ENCODE data around the gene DNAAF1.

Gene DNAAF1

GRCh38 chr16:84155771-84156170 is 10.7 kb downstream of the DNAAF1 start:
- Histone ChIP-seq H2BK120ac (ENCODE audit: insufficient read depth, low read length, poor library complexity) (no peak overlapping the region), H3K18ac (ENCODE audit: low read length) (no peak overlapping the region), H3K14ac (ENCODE audit: low read length) (no peak overlapping the region), H3K79me1 (ENCODE audit: low read length) (no peaks in the 10 kb centered on the region), H3K4me1 (ENCODE audit: control insufficient read depth in 1 of 2, insufficient read depth in 2 of 2, low read length in 2 of 2) (no peaks in the 10 kb centered on the region), H3K36me3 (ENCODE audit: control insufficient read depth in 1 of 2, insufficient read depth in 2 of 2, low read length in 2 of 2) (no peaks in the 10 kb centered on the region), H3K4ac (ENCODE audit: low read depth, low read length) (no peak overlapping the region), H4K91ac (ENCODE audit: low read depth, low read length) (no peak overlapping the region), H2AFZ (ENCODE audit: insufficient read depth, low read length, poor library complexity) (no peak overlapping the region), H3K27me3 (ENCODE audit: insufficient read depth, low read length) (no peaks in the 10 kb centered on the region), H3K9me3 (ENCODE audit: insufficient read depth, low read depth, low read length) (no peaks in the 10 kb centered on the region), H4K8ac (ENCODE audit: low read depth, low read length) (no peak overlapping the region), H2BK12ac (ENCODE audit: low read length) (no peak overlapping the region), H2AK5ac (ENCODE audit: low read length) (no peak overlapping the region), H3K23ac (ENCODE audit: low read length) (no peak overlapping the region), H3K4me3 (ENCODE audit: low read depth, low read length) (no peak overlapping the region), H3K27ac (ENCODE audit: low read depth, low read length) (no peak overlapping the region), H3K9ac (ENCODE audit: low read length) (no peak overlapping the region), H3K79me2 (ENCODE audit: control insufficient read depth, insufficient read depth, low read length, poor library complexity) (no peaks in the 10 kb centered on the region), H3K4me2 (ENCODE audit: low read length) (no peak overlapping the region), H2BK5ac (ENCODE audit: low read depth, low read length, poor library complexity) (no peak overlapping the region), H4K12ac (ENCODE audit: low read depth, low read length) (no peak overlapping the region)
- no CpG with 5 or more reads among the region's 6 CpGs for WGBS (ENCODE audit: extremely low coverage, insufficient coverage, insufficient read length)
- no peak for DNase-seq

- H3K27me3 ChIP-seq (ENCODE audit: insufficient read depth, low read length) = no peaks in the 10 kb centered on the region
- H3K4me1 ChIP-seq (ENCODE audit: control insufficient read depth in 1 of 2, insufficient read depth in 2 of 2, low read length in 2 of 2) = no peaks in the 10 kb centered on the region
- H3K4ac ChIP-seq (ENCODE audit: low read depth, low read length) = no peak overlapping the region
- H3K27ac ChIP-seq (ENCODE audit: low read depth, low read length) = no peak overlapping the region
- no peak overlapping the region for H4K8ac ChIP-seq (ENCODE audit: low read depth, low read length)
- H3K4me3 ChIP-seq (ENCODE audit: low read depth, low read length) = no peak overlapping the region
- WGBS (ENCODE audit: extremely low coverage, insufficient coverage, insufficient read length) = no CpG with 5 or more reads among the region's 5 CpGs
- no peak overlapping the region for H2BK120ac ChIP-seq (ENCODE audit: insufficient read depth, low read length, poor library complexity)
- no peak for DNase-seq
- no peak overlapping the region for H2BK12ac ChIP-seq (ENCODE audit: low read length)
- no peak overlapping the region for H2AFZ ChIP-seq (ENCODE audit: insufficient read depth, low read length, poor library complexity)
- H3K4me2 ChIP-seq (ENCODE audit: low read length) = no peak overlapping the region
- no peak overlapping the region for H2AK5ac ChIP-seq (ENCODE audit: low read length)
- no peak overlapping the region for H4K91ac ChIP-seq (ENCODE audit: low read depth, low read length)
- H3K18ac ChIP-seq (ENCODE audit: low read length) = no peak overlapping the region
- H3K79me2 ChIP-seq (ENCODE audit: control insufficient read depth, insufficient read depth, low read length, poor library complexity) = no peaks in the 10 kb centered on the region
- H3K36me3 ChIP-seq (ENCODE audit: control insufficient read depth in 1 of 2, insufficient read depth in 2 of 2, low read length in 2 of 2) = no peaks in the 10 kb centered on the region
- H4K12ac ChIP-seq (ENCODE audit: low read depth, low read length) = no peak overlapping the region
- no peaks in the 10 kb centered on the region for H3K79me1 ChIP-seq (ENCODE audit: low read length)
- H3K9me3 ChIP-seq (ENCODE audit: insufficient read depth, low read depth, low read length) = no peaks in the 10 kb centered on the region
- H2BK5ac ChIP-seq (ENCODE audit: low read depth, low read length, poor library complexity) = no peak overlapping the region
- no peak overlapping the region for H3K23ac ChIP-seq (ENCODE audit: low read length)
- H3K9ac ChIP-seq (ENCODE audit: low read length) = no peak overlapping the region
- no peak overlapping the region for H3K14ac ChIP-seq (ENCODE audit: low read length)
Measured at GRCh38 chr16:84156342-84156784, 11.3 kb downstream of the DNAAF1 start.

GRCh38 chr16:84159007-84159406 is 13.9 kb downstream of the DNAAF1 start:
- DNase-seq = no peak
- H3K18ac ChIP-seq (ENCODE audit: low read length) = no peak overlapping the region
- H2BK120ac ChIP-seq (ENCODE audit: insufficient read depth, low read length, poor library complexity) = no peak overlapping the region
- H2AFZ ChIP-seq (ENCODE audit: insufficient read depth, low read length, poor library complexity) = no peak overlapping the region
- no peaks in the 10 kb centered on the region for H3K4me1 ChIP-seq (ENCODE audit: control insufficient read depth in 1 of 2, insufficient read depth in 2 of 2, low read length in 2 of 2)
- no peak overlapping the region for H3K27ac ChIP-seq (ENCODE audit: low read depth, low read length)
- no peaks in the 10 kb centered on the region for H3K36me3 ChIP-seq (ENCODE audit: control insufficient read depth in 1 of 2, insufficient read depth in 2 of 2, low read length in 2 of 2)
- no peak overlapping the region for H2BK5ac ChIP-seq (ENCODE audit: low read depth, low read length, poor library complexity)
- no CpG with 5 or more reads among the region's 9 CpGs for WGBS (ENCODE audit: extremely low coverage, insufficient coverage, insufficient read length)
- no peak overlapping the region for H3K4ac ChIP-seq (ENCODE audit: low read depth, low read length)
- H4K12ac ChIP-seq (ENCODE audit: low read depth, low read length) = no peak overlapping the region
- no peak overlapping the region for H3K4me2 ChIP-seq (ENCODE audit: low read length)
- no peak overlapping the region for H3K14ac ChIP-seq (ENCODE audit: low read length)
- H3K23ac ChIP-seq (ENCODE audit: low read length) = no peak overlapping the region
- H4K91ac ChIP-seq (ENCODE audit: low read depth, low read length) = no peak overlapping the region
- H4K8ac ChIP-seq (ENCODE audit: low read depth, low read length) = no peak overlapping the region
- no peak overlapping the region for H2AK5ac ChIP-seq (ENCODE audit: low read length)
- no peaks in the 10 kb centered on the region for H3K9me3 ChIP-seq (ENCODE audit: insufficient read depth, low read depth, low read length)
- H3K79me1 ChIP-seq (ENCODE audit: low read length) = no peaks in the 10 kb centered on the region
- no peak overlapping the region for H2BK12ac ChIP-seq (ENCODE audit: low read length)
- no peak overlapping the region for H3K9ac ChIP-seq (ENCODE audit: low read length)
- no peak overlapping the region for H3K4me3 ChIP-seq (ENCODE audit: low read depth, low read length)
- H3K27me3 ChIP-seq (ENCODE audit: insufficient read depth, low read length) = no peaks in the 10 kb centered on the region
- no peaks in the 10 kb centered on the region for H3K79me2 ChIP-seq (ENCODE audit: control insufficient read depth, insufficient read depth, low read length, poor library complexity)

GRCh38 chr16:84159800-84160199 is 14.7 kb downstream of the DNAAF1 start:
- no peaks in the 10 kb centered on the region for H3K4me1 ChIP-seq (ENCODE audit: control insufficient read depth in 1 of 2, insufficient read depth in 2 of 2, low read length in 2 of 2)
- H2AFZ ChIP-seq (ENCODE audit: insufficient read depth, low read length, poor library complexity) = no peak overlapping the region
- no peak overlapping the region for H3K18ac ChIP-seq (ENCODE audit: low read length)
- no peak overlapping the region for H2BK120ac ChIP-seq (ENCODE audit: insufficient read depth, low read length, poor library complexity)
- H2BK5ac ChIP-seq (ENCODE audit: low read depth, low read length, poor library complexity) = no peak overlapping the region
- H4K91ac ChIP-seq (ENCODE audit: low read depth, low read length) = no peak overlapping the region
- no peak overlapping the region for H3K4me3 ChIP-seq (ENCODE audit: low read depth, low read length)
- no peaks in the 10 kb centered on the region for H3K36me3 ChIP-seq (ENCODE audit: control insufficient read depth in 1 of 2, insufficient read depth in 2 of 2, low read length in 2 of 2)
- H3K27me3 ChIP-seq (ENCODE audit: insufficient read depth, low read length) = no peaks in the 10 kb centered on the region
- H3K23ac ChIP-seq (ENCODE audit: low read length) = no peak overlapping the region
- no peak overlapping the region for H2AK5ac ChIP-seq (ENCODE audit: low read length)
- H3K4ac ChIP-seq (ENCODE audit: low read depth, low read length) = no peak overlapping the region
- H3K79me1 ChIP-seq (ENCODE audit: low read length) = no peaks in the 10 kb centered on the region
- H3K4me2 ChIP-seq (ENCODE audit: low read length) = no peak overlapping the region
- H3K14ac ChIP-seq (ENCODE audit: low read length) = no peak overlapping the region
- DNase-seq = no peak
- H3K9ac ChIP-seq (ENCODE audit: low read length) = no peak overlapping the region
- no peaks in the 10 kb centered on the region for H3K79me2 ChIP-seq (ENCODE audit: control insufficient read depth, insufficient read depth, low read length, poor library complexity)
- no peaks in the 10 kb centered on the region for H3K9me3 ChIP-seq (ENCODE audit: insufficient read depth, low read depth, low read length)
- H2BK12ac ChIP-seq (ENCODE audit: low read length) = no peak overlapping the region
- no peak overlapping the region for H3K27ac ChIP-seq (ENCODE audit: low read depth, low read length)
- H4K12ac ChIP-seq (ENCODE audit: low read depth, low read length) = no peak overlapping the region
- no peak overlapping the region for H4K8ac ChIP-seq (ENCODE audit: low read depth, low read length)
- no CpG with 5 or more reads among the region's 1 CpG for WGBS (ENCODE audit: extremely low coverage, insufficient coverage, insufficient read length)
